ENCODE data around the gene OR1E1. TPM values are rescaled to one million over a fixed set of nuclear protein-coding genes. Genes with fewer than 3 reads are reported as not detected.
"Not testable (repeated sequence)": the region's sequence is repeated elsewhere in the genome, so short reads cannot be mapped to it uniquely, and the experiment has no call there.

The OR1E1 gene
- total RNA-seq, 4 donors from 2014 or later = not detected

DNA sequence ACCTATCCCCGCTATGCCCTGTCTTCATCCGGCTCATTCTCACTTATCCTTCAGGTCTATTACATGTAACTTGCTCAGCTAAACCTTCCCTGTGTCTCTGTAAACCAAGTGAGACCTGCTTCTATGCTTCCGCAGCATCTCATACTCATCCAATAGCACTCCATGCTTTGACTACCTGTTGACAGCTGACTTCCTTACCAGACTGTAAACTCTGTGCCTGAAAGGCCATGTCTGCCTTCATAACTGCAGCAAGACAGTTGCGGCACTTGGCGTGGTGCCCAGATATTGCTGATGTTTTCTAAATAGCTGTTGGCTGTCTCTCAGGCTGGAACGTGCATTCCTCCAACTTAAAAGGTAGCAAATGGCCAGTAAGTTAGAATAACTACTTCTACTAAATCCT is 1.8 kb upstream of the OR1E1 start:
- ATAC-seq (no peak), DNase-seq (no peak)
- in situ Hi-C loops (cut with MboI; ENCODE audit: low sequenced_read_pairs in 4 of 4) = no loop called here
- Histone ChIP-seq H3K36me3 (no peaks in the 10 kb centered on the region), H3K27me3 (no peaks in the 10 kb centered on the region), H3K4me3 (no peak overlapping the region), H3K9me3 (no peaks in the 10 kb centered on the region), H3K4me1 (no peaks in the 10 kb centered on the region), H3K27ac (no peak overlapping the region)
- no peak for TF ChIP-seq POLR2A (IDR thresholded peaks at IDR 0.05)
- TF ChIP-seq, protein P1, sequence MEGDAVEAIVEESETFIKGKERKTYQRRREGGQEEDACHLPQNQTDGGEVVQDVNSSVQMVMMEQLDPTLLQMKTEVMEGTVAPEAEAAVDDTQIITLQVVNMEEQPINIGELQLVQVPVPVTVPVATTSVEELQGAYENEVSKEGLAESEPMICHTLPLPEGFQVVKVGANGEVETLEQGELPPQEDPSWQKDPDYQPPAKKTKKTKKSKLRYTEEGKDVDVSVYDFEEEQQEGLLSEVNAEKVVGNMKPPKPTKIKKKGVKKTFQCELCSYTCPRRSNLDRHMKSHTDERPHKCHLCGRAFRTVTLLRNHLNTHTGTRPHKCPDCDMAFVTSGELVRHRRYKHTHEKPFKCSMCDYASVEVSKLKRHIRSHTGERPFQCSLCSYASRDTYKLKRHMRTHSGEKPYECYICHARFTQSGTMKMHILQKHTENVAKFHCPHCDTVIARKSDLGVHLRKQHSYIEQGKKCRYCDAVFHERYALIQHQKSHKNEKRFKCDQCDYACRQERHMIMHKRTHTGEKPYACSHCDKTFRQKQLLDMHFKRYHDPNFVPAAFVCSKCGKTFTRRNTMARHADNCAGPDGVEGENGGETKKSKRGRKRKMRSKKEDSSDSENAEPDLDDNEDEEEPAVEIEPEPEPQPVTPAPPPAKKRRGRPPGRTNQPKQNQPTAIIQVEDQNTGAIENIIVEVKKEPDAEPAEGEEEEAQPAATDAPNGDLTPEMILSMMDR (IDR thresholded peaks at IDR 0.05 in 4 of 5, conservative IDR thresholded peaks at IDR 0.05 in 1 of 5) = no peak
- intact Hi-C loops (cut with DNase I; ENCODE audit: low total_unique reads) = no loop called here

DNA sequence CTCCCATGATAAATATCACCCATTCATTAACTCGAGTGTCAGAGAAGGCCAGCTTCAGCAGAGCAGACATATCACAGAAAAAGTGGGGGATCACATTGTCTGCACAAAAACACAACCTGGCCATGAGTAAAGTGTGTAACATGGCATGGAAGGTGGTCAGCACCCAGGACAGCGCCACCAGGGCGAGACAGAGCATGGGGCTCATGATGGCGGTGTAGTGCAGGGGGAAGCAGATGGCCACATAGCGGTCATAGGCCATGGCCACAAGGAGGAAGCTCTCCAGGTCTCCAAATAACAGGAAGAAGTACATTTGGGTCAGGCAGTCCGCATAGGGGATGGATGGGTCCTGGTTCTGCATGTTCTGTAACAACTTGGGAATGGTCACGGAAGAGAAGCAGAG is 409 bp downstream of the OR1E1 start:
- intact Hi-C loops (cut with DNase I; ENCODE audit: low total_unique reads); H3K4me1 ChIP-seq; H3K36me3 ChIP-seq; H3K9me3 ChIP-seq; H3K4me3 ChIP-seq; DNase-seq; H3K27me3 ChIP-seq; H3K27ac ChIP-seq; ATAC-seq; in situ Hi-C loops (cut with MboI; ENCODE audit: low sequenced_read_pairs in 4 of 4): not testable (repeated sequence)

DNA sequence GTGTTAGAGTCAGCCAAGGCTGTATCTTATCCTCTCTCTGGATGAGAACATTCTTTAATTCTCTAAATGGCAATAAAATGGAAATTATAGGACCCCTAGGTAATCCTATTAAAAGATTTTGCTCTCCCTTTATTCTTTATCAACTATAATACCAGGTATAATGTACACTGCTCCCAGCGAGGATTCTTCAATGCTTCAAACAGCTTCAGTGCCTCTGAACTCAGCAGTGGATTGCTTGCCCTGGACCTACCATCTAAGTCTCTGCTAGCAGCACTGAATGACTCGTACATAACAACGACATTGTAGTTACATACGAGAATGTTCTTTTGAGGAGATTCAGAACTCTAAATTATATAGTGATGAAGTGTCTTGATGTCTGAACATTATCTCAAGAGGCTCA is 8.4 kb downstream of the OR1E1 start:
- H3K27me3 ChIP-seq = peaks cover 7 to 15% (median 13%) of the 10 kb centered on the region in 3 donors
- in situ Hi-C loops (cut with MboI; ENCODE audit: low sequenced_read_pairs in 4 of 4) (no loop called here), intact Hi-C loops (cut with DNase I; ENCODE audit: low total_unique reads) (no loop called here)
- no peaks in the 10 kb centered on the region for H3K36me3 ChIP-seq
- TF ChIP-seq POLR2A (IDR thresholded peaks at IDR 0.05) = no peak
- TF ChIP-seq, protein P1 (IDR thresholded peaks at IDR 0.05 in 4 of 5, conservative IDR thresholded peaks at IDR 0.05 in 1 of 5) = no peak
- H3K9me3 ChIP-seq = no peaks in the 10 kb centered on the region
- DNase-seq = no peak
- no peak for ATAC-seq
- no peak overlapping the region for H3K4me3 ChIP-seq
- H3K27ac ChIP-seq = no peak overlapping the region
- no peaks in the 10 kb centered on the region for H3K4me1 ChIP-seq

DNA sequence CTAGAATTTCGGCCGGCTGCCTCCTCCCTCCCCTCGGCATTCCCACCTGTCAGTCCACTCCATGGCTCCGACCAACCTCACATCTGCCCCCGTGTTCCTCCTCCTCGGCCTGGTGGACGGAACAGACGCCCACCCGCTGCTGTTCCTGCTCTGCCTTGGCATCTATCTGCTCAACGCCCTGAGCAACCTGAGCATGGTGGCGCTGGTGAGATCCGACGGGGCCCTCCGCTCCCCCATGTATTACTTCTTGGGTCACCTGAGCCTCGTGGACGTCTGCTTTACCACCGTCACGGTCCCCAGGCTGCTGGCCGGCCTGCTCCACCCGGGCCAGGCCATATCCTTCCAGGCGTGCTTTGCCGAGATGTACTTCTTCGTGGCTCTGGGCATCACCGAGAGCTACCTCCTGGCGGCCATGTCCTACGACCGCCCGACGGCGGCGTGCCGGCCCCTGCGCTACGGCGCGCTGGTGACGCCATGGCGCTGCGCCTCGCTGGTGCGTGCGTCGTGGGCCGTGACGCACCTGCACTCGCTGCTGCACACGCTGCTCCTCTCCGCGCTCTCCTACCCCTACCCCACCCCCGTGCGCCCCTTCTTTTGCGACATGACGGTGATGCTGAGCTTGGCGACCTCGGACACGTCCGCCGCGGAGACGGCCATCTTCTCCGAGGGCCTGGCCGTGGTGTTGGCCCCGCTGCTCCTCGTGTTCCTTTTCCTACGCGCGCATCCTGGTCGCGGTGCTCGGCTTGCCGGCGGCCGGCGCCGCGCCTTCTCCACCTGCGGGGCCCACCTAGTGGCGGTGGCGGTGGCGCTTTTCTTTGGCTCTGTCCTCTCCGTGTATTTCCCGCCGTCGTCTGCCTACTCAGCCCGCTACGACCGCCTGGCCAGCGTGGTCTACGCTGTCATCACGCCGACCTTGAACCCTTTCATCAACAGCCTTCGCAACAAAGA is 12.1 kb downstream of the OR1E1 start, which contains the start of gene OR3A2:
Gene OR3A2, minus strand, starts transcription at position 440 of the 948 bp plus-strand sequence.
- no peak within 1 kb of the TSS for H3K4me3 ChIP-seq
- TF ChIP-seq, protein P1 (IDR thresholded peaks at IDR 0.05 in 4 of 5, conservative IDR thresholded peaks at IDR 0.05 in 1 of 5) = no peak
- no peak for TF ChIP-seq POLR2A (IDR thresholded peaks at IDR 0.05)
- ATAC-seq = no peak
- H3K9me3 ChIP-seq = no peaks in the 10 kb centered on the region
- no peak within 1 kb of the TSS for H3K27ac ChIP-seq
- intact Hi-C loops (cut with DNase I; ENCODE audit: low total_unique reads) (no loop called here), in situ Hi-C loops (cut with MboI; ENCODE audit: low sequenced_read_pairs in 4 of 4) (no loop called here)
- H3K27me3 ChIP-seq = peaks cover 7 to 19% (median 15%) of the 10 kb centered on the region in 3 donors
- no peaks in the 10 kb centered on the region for H3K4me1 ChIP-seq
- no peaks in the 10 kb centered on the region for H3K36me3 ChIP-seq
- no peak for DNase-seq

DNA sequence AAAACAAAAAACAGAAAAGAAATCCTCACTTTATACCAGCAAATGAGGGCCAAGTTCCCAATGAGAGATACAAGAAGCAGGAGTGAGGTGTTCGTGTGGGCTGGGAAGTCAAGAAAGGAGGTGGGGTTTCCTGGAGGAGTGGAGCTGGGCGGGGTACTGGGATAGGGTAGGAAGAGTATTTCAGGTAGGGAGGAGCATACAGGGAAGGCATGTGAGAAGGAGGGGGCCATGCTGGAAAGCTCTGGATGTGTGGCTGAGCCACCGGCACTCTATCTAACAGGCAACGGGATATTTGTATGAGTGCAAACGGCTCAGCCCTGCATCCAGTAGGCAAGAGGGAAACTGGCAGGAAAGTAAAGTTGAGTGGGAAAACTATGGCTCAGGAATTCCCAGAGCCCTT is 16.3 kb downstream of the OR1E1 start:
- intact Hi-C loops (cut with DNase I; ENCODE audit: low total_unique reads) = no loop called here
- H3K36me3 ChIP-seq = no peaks in the 10 kb centered on the region
- peaks cover 4 to 19% (median 15%) of the 10 kb centered on the region in 3 donors for H3K27me3 ChIP-seq
- DNase-seq (no peak), ATAC-seq (no peak)
- TF ChIP-seq, protein P1 (IDR thresholded peaks at IDR 0.05 in 4 of 5, conservative IDR thresholded peaks at IDR 0.05 in 1 of 5) = no peak
- TF ChIP-seq POLR2A (IDR thresholded peaks at IDR 0.05) = no peak
- H3K27ac ChIP-seq = no peak overlapping the region
- no peak overlapping the region for H3K4me3 ChIP-seq
- no peaks in the 10 kb centered on the region for H3K9me3 ChIP-seq
- H3K4me1 ChIP-seq = no peaks in the 10 kb centered on the region
- in situ Hi-C loops (cut with MboI; ENCODE audit: low sequenced_read_pairs in 4 of 4) = no loop called here
